Activated B cell treated with CpG ODN at 0.5 μM for 24 hours (primary cell): ENCODE results near the gene FAM13C. TPM values are rescaled to one million over a fixed set of nuclear protein-coding genes. Genes with fewer than 3 reads are reported as not detected.

Source experiments
- ATAC-seq: fragments of 200-7000 bp; cut with Tn5 transposase; one replicate; pipeline ENCODE4 v1.10.0; 2021; ENCODE audit warnings: low read depth, mild to moderate bottlenecking, moderate library complexity
- CTCF ChIA-PET: fragments of 350-600 bp; sonication (Branson Sonifier 250); formaldehyde crosslinking; loops from one replicate; lab custom pipeline; 2021; ENCODE audit warnings: antibody characterized with exemption; lab: Charles Lee
- POLR2A ChIA-PET: fragments of 350-600 bp; sonication (Branson Sonifier 250); formaldehyde crosslinking; loops from one replicate; lab custom pipeline; 2021; ENCODE audit warnings: antibody characterized with exemption; lab: Charles Lee
- DNase-seq: peaks from one replicate; pipeline ENCODE4 v3.0.0; 2022
- H3K27ac Mint-ChIP-seq: one replicate; pipeline ENCODE4 v1.8.0; 2020; ENCODE audit warnings: mixed read lengths
- H3K27me3 Mint-ChIP-seq: one replicate; pipeline ENCODE4 v1.8.0; 2021; ENCODE audit warnings: mixed read lengths
- H3K36me3 Mint-ChIP-seq: one replicate; pipeline ENCODE4 v1.8.0; 2021; ENCODE audit warnings: low read depth, mixed read lengths
- H3K4me1 Mint-ChIP-seq: one replicate; pipeline ENCODE4 v1.8.0; 2021; ENCODE audit warnings: mixed read lengths
- H3K4me3 Mint-ChIP-seq: one replicate; pipeline ENCODE4 v1.8.0; 2020; ENCODE audit warnings: mild to moderate bottlenecking, mixed read lengths
- H3K9me3 Mint-ChIP-seq: one replicate; pipeline ENCODE4 v1.8.0; 2020; ENCODE audit warnings: mixed read lengths
- intact Hi-C: fragments of 100-400 bp; cut with micrococcal nuclease; formaldehyde crosslinking; loops from one replicate; pipeline ENCODE4 v1.15.1; 2024
- total RNA-seq: library from RNA; stranded (reverse); gene quantifications from 2 replicates; pipeline ENCODE4 v1.2.3, GENCODE V29; 2022
- TF ChIP-seq, protein P1 (sequence below): fragments of 200-600 bp; IDR thresholded peaks from one replicate; pipeline ENCODE4 v1.8.0; 2022; ENCODE audit warnings: antibody characterized with exemption, mild to moderate bottlenecking

FAM13C gene
- total RNA-seq, 1 donor from 2014 or later, result not detected

DNA sequence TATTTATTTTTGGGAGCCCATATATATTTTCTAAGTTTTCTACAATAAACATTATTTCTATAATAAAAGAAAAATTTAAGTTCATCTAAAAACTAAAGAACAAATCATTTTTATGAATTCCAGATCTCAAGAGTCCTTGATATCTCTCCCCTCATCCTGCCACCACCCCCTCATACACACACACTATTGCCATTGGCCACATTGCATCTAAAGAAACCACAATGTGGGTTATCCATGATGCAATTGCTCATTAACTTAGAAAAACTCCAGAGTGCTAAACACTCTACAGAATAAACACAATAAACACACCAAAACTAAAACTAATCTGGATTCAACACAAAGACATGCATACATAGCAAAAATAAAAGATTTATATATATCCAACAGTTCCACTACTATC is 37.8 kb downstream of the FAM13C start:
- ChIA-PET CTCF (no interaction called here), POLR2A (no interaction called here)
- TF ChIP-seq, protein P1, sequence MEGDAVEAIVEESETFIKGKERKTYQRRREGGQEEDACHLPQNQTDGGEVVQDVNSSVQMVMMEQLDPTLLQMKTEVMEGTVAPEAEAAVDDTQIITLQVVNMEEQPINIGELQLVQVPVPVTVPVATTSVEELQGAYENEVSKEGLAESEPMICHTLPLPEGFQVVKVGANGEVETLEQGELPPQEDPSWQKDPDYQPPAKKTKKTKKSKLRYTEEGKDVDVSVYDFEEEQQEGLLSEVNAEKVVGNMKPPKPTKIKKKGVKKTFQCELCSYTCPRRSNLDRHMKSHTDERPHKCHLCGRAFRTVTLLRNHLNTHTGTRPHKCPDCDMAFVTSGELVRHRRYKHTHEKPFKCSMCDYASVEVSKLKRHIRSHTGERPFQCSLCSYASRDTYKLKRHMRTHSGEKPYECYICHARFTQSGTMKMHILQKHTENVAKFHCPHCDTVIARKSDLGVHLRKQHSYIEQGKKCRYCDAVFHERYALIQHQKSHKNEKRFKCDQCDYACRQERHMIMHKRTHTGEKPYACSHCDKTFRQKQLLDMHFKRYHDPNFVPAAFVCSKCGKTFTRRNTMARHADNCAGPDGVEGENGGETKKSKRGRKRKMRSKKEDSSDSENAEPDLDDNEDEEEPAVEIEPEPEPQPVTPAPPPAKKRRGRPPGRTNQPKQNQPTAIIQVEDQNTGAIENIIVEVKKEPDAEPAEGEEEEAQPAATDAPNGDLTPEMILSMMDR, result no peak
- intact Hi-C loops, result no loop called here
- Mint-ChIP-seq H3K36me3 (no peaks in the 10 kb centered on the region), H3K4me1 (no peaks in the 10 kb centered on the region), H3K27ac (no peak overlapping the region), H3K27me3 (no peaks in the 10 kb centered on the region), H3K9me3 (no peaks in the 10 kb centered on the region), H3K4me3 (no peak overlapping the region)
- no peak for ATAC-seq
- no peak for DNase-seq

DNA sequence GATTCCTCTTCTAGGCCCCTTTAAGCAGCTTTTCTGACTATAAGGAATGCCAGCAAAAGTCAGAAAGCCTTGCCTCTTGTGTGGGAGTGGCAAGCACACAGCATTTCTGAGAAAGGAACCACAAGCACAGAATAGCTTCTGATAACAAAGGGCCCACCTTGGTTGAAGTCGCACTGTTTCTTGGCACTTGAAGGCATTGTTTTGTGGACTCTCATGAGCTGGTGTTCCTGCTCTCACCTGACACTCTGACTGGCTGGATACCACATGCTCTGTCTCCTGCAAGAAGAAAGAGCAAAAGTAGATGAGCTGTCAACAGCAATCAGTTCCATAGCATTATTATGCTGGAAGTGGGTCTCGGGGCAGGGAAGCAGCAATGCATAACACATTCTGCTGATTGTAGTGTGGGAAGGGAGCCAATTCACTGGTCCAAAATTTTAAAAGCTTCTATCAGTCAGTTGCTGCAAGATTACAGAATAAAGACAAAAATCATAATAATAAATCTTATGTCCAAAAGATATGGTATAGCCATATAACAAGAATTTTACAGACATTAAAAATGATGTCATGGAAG is 38.4 kb downstream of the FAM13C start:
- CTCF ChIA-PET, result no interaction called here
- no peak overlapping the region for H3K27ac Mint-ChIP-seq
- no peaks in the 10 kb centered on the region for H3K27me3 Mint-ChIP-seq
- intact Hi-C loops, result no loop called here
- ATAC-seq (no peak), DNase-seq (no peak)
- TF ChIP-seq, protein P1, result no peak
- H3K9me3 Mint-ChIP-seq, result no peaks in the 10 kb centered on the region
- no peaks in the 10 kb centered on the region for H3K4me1 Mint-ChIP-seq
- no peaks in the 10 kb centered on the region for H3K36me3 Mint-ChIP-seq
- H3K4me3 Mint-ChIP-seq, result no peak overlapping the region
- POLR2A ChIA-PET, result no interaction called here

DNA sequence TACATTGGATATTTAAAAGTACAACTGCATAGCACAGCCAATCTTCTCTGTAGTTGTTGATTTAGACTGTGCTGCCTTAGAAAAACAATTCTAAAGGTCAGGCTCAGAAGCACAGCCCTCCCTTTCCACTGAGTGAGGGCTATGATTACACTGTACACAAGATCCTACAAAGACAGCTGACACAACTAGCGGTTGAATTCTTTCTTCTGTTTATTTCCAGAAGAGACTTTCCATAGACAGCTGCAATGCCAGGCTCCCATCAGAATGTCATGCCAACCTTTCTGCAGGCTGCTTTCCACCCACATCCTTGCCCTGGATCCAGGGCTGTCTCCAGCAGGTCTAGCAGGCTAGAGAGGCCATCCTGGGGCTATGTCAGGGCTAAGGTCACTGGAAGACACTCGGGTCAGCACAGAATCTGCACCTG is 39.3 kb downstream of the FAM13C start:
- H3K36me3 Mint-ChIP-seq, result no peaks in the 10 kb centered on the region

DNA sequence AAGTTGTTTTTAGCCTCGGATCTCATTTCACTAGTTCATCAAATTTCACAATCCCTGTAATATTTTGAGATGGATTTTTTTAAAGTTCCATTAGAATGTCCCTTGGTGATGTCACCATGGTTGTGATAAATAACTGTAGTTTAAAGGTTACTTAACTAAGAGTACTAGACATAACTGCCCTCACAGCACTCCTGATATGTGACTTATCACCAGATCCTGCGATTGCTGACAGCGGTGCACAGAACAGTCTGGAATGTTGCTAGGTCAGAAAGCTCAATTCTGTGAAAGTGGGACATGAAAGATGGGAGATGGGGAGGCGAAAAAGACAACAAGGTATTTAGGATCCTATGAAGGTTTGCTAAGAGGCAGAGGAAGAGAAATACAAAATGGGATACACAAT is 40.2 kb downstream of the FAM13C start:
- Mint-ChIP-seq H3K27ac (no peak overlapping the region), H3K9me3 (no peaks in the 10 kb centered on the region), H3K27me3 (no peaks in the 10 kb centered on the region), H3K4me3 (no peak overlapping the region), H3K36me3 (no peaks in the 10 kb centered on the region), H3K4me1 (no peaks in the 10 kb centered on the region)
- DNase-seq, result no peak
- ChIA-PET POLR2A (no interaction called here), CTCF (no interaction called here)
- intact Hi-C loops, result no loop called here
- TF ChIP-seq, protein P1, result no peak
- ATAC-seq, result no peak

More for the DNA sequence above, 39.3 kb downstream of the FAM13C start:
- intact Hi-C loops, result no loop called here
- TF ChIP-seq, protein P1, result no peak
- no peaks in the 10 kb centered on the region for H3K9me3 Mint-ChIP-seq
- H3K27ac Mint-ChIP-seq, result no peak overlapping the region
- H3K4me3 Mint-ChIP-seq, result no peak overlapping the region
- ChIA-PET CTCF (no interaction called here), POLR2A (no interaction called here)
- ATAC-seq, result no peak
- no peak for DNase-seq
- no peaks in the 10 kb centered on the region for H3K4me1 Mint-ChIP-seq
- no peaks in the 10 kb centered on the region for H3K27me3 Mint-ChIP-seq

DNA sequence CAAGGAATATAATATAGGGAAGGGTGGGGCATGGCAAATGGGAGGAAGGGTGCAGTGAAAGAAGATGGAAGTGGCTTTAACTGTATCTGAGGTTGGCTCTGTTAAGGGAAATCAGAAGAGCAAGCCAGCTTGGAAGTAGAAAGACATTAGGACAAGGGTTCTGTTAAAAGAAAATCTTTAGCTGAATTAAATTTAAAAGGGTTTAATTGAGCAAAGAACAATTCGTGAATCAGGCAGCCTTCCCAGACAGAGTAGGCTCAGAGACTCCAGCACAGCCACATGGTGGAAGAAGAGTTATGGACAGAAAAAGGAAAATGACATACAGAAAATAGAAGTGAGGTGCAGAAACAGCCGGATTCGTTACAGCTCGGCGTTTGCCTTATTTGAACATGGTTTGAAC is 42.0 kb downstream of the FAM13C start:
- Mint-ChIP-seq H3K9me3 (no peaks in the 10 kb centered on the region), H3K36me3 (no peaks in the 10 kb centered on the region), H3K4me1 (no peaks in the 10 kb centered on the region), H3K27me3 (no peaks in the 10 kb centered on the region), H3K27ac (no peak overlapping the region), H3K4me3 (no peak overlapping the region)
- DNase-seq (no peak), ATAC-seq (no peak)
- intact Hi-C loops, result no loop called here
- ChIA-PET CTCF (no interaction called here), POLR2A (no interaction called here)
- TF ChIP-seq, protein P1, result no peak
